Measurements from ENCODE around the gene SOX8. TPM values are rescaled to one million over a fixed set of nuclear protein-coding genes. Genes with fewer than 3 reads are reported as not detected.

The SOX8 gene
- total and polyA plus RNA-seq, 2 experiments from 2014 or later = 5.7 to 26.2 TPM

DNA sequence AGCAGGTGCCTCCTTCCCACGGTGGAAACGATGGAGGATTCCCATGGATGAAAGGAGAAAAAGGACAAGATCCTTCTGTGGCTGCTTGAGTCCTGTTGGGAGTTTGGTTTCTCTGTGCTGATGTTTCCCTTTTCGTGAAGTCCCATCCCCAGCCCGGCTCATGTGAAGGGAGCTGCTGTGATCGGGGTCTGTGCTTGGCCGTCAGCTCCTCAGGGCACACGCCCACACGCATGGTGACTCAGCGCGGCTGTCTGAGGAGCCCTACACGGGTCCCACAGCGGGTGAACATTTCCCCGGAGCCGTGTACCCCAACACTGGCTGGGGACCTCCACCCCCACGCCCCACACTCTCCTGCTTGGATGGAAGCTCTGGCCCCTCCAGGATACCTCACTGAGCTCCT, 46.5 kb downstream of the SOX8 start (continued):
- TF ChIP-seq, protein P1, sequence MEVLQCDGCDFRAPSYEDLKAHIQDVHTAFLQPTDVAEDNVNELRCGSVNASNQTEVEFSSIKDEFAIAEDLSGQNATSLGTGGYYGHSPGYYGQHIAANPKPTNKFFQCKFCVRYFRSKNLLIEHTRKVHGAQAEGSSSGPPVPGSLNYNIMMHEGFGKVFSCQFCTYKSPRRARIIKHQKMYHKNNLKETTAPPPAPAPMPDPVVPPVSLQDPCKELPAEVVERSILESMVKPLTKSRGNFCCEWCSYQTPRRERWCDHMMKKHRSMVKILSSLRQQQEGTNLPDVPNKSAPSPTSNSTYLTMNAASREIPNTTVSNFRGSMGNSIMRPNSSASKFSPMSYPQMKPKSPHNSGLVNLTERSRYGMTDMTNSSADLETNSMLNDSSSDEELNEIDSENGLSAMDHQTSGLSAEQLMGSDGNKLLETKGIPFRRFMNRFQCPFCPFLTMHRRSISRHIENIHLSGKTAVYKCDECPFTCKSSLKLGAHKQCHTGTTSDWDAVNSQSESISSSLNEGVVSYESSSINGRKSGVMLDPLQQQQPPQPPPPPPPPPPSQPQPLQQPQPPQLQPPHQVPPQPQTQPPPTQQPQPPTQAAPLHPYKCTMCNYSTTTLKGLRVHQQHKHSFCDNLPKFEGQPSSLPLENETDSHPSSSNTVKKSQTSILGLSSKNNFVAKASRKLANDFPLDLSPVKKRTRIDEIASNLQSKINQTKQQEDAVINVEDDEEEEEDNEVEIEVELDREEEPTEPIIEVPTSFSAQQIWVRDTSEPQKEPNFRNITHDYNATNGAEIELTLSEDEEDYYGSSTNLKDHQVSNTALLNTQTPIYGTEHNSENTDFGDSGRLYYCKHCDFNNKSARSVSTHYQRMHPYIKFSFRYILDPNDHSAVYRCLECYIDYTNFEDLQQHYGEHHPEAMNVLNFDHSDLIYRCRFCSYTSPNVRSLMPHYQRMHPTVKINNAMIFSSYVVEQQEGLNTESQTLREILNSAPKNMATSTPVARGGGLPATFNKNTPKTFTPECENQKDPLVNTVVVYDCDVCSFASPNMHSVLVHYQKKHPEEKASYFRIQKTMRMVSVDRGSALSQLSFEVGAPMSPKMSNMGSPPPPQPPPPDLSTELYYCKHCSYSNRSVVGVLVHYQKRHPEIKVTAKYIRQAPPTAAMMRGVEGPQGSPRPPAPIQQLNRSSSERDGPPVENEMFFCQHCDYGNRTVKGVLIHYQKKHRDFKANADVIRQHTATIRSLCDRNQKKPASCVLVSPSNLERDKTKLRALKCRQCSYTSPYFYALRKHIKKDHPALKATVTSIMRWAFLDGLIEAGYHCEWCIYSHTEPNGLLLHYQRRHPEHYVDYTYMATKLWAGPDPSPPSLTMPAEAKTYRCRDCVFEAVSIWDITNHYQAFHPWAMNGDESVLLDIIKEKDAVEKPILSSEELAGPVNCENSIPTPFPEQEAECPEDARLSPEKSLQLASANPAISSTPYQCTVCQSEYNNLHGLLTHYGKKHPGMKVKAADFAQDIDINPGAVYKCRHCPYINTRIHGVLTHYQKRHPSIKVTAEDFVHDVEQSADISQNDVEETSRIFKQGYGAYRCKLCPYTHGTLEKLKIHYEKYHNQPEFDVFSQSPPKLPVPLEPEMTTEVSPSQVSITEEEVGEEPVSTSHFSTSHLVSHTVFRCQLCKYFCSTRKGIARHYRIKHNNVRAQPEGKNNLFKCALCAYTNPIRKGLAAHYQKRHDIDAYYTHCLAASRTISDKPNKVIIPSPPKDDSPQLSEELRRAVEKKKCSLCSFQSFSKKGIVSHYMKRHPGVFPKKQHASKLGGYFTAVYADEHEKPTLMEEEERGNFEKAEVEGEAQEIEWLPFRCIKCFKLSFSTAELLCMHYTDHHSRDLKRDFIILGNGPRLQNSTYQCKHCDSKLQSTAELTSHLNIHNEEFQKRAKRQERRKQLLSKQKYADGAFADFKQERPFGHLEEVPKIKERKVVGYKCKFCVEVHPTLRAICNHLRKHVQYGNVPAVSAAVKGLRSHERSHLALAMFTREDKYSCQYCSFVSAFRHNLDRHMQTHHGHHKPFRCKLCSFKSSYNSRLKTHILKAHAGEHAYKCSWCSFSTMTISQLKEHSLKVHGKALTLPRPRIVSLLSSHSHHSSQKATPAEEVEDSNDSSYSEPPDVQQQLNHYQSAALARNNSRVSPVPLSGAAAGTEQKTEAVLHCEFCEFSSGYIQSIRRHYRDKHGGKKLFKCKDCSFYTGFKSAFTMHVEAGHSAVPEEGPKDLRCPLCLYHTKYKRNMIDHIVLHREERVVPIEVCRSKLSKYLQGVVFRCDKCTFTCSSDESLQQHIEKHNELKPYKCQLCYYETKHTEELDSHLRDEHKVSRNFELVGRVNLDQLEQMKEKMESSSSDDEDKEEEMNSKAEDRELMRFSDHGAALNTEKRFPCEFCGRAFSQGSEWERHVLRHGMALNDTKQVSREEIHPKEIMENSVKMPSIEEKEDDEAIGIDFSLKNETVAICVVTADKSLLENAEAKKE (CRISPR knock-in tag; IDR thresholded peaks at IDR 0.05) = no peak
- TF ChIP-seq STAT1 (IDR thresholded peaks at IDR 0.05; ENCODE audit: unreplicated experiment) (no peak), EZH2 (IDR thresholded peaks at IDR 0.05; ENCODE audit: low read depth, unreplicated experiment) (no peak), EZH2phosphoT487 (IDR thresholded peaks at IDR 0.05; ENCODE audit: unreplicated experiment) (no peak), ZNF331 (CRISPR knock-in tag; IDR thresholded peaks at IDR 0.05; ENCODE audit: low read depth) (no peak)

DNA sequence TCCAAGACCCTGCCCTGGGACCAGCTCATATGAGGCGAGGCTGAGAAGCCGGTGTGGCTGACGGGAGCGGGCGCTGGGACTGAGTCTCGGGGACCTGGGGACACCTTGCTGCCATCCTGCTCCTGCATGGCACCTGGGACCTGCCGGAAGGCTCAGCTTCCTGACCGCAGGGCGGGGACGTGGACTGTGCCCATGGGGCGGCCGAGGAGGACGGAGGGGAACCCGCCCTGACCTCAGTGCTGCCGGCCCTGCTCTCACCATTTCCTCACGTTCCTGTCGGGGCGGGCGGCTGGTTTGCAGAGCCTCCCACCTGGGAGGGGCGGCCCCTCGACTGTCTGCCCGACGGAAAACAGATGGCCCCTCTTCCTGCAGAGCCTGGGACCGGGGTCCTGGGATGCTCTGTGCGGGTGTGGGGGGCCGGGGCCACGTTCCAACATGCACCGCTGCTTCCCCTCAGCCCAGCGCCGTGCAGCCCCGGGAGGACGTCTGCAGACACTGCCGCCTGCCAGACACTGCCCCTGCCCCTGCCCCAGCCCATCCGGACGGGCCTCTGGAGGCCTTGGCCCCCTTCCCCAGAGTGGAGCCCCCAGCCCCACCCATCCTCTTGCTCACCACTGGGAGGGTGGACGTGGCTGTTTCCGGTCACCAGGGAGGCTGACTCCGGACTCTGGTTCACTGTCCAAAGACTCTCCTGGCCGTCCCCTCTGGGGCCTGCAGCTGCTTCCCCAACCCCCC, 47.1 kb downstream of the SOX8 start:
- Histone ChIP-seq H3K4me3 (no peak overlapping the region), H3K9me2 (ENCODE audit: insufficient read depth) (no peaks in the 10 kb centered on the region), H3K4me1 (ENCODE audit: insufficient read depth) (no peaks in the 10 kb centered on the region), H2AFZ (no peak overlapping the region), H3F3A (replicated peaks; ENCODE audit: low read depth) (no peaks in the 10 kb centered on the region), H4K20me1 (replicated peaks; ENCODE audit: insufficient read depth) (no peaks in the 10 kb centered on the region), H3K27me3 (ENCODE audit: insufficient read depth) (no peaks in the 10 kb centered on the region), H3K27ac (ENCODE audit: low read depth) (no peak overlapping the region), H3K79me2 (replicated peaks; ENCODE audit: insufficient read depth) (no peaks in the 10 kb centered on the region), H3K36me3 (ENCODE audit: insufficient read depth) (no peaks in the 10 kb centered on the region), H3K4me2 (no peak overlapping the region)
- no peaks in the 10 kb centered on the region for H3K4me1 Mint-ChIP-seq
- no peak for ATAC-seq
- no peak for DNase-seq (ENCODE audit: low spot score)
- no peak overlapping the region for H3K4me3 Mint-ChIP-seq
- no peak overlapping the region for H3K27ac Mint-ChIP-seq
- H3K9me3 Mint-ChIP-seq = no peaks in the 10 kb centered on the region
- peaks cover 7% of the 10 kb centered on the region for H3K27me3 Mint-ChIP-seq (ENCODE audit: insufficient read depth, low read depth, poor library complexity)
- H3K36me3 Mint-ChIP-seq (ENCODE audit: low read depth) = no peaks in the 10 kb centered on the region
- TF ChIP-seq, protein P1 (CRISPR knock-in tag; IDR thresholded peaks at IDR 0.05) = no peak
- TF ChIP-seq POLR2AphosphoS5 (IDR thresholded peaks at IDR 0.05; ENCODE audit: low read depth) (no peak), EZH2phosphoT487 (IDR thresholded peaks at IDR 0.05; ENCODE audit: unreplicated experiment) (no peak), NANOG (IDR thresholded peaks at IDR 0.05; ENCODE audit: borderline replicate concordance) (no peak)
